A673 (cell line): ENCODE data around the gene HNRNPA3. TPM values are rescaled to one million over a fixed set of nuclear protein-coding genes. Genes with fewer than 3 reads are reported as not detected.

Experiments
- BruUV-seq: library from RNA; stranded (reverse); fragments of 400-500 nt; replicated peaks from 2 replicates; lab custom pipeline; 2021; lab: Mats Ljungman, UMichigan
- CTCF ChIA-PET: fragments of 300-600 bp; sonication (Branson Sonifier 250); formaldehyde crosslinking; loops from one replicate; lab custom pipeline; 2022; ENCODE audit warnings: antibody characterized with exemption; lab: Charles Lee
- POLR2A ChIA-PET: fragments of 300-600 bp; sonication (Branson Sonifier 250); formaldehyde crosslinking; loops from one replicate; lab custom pipeline; 2022; ENCODE audit warnings: antibody characterized with exemption; ENCODE audit not compliant: low non-redundant PET; lab: Charles Lee
- DNase-seq: peaks from one replicate; pipeline ENCODE4 v3.0.0-alpha.2; 2015; ENCODE audit warnings: low spot score
- H3K27ac ChIP-seq: fragments of 200-600 bp; sonication (generic); 2 replicates; pipeline ENCODE4 v1.5.1; 2016; ENCODE audit warnings: mixed run types, low read depth, mild to moderate bottlenecking, mixed read lengths, antibody characterized with exemption, low read length; ENCODE audit not compliant: poor library complexity, severe bottlenecking
- H3K27me3 ChIP-seq: fragments of 200-600 bp; sonication (generic); replicated peaks from 2 replicates; pipeline ENCODE4 v1.6.1; 2017; ENCODE audit warnings: mixed run types, low read depth, mild to moderate bottlenecking, mixed read lengths, antibody characterized with exemption, low read length; ENCODE audit not compliant: insufficient read depth, poor library complexity
- H3K36me3 ChIP-seq: fragments of 200-600 bp; sonication (generic); 2 replicates; pipeline ENCODE4 v1.6.1; 2016; ENCODE audit warnings: mixed run types, mild to moderate bottlenecking, mixed read lengths, antibody characterized with exemption, low read length; ENCODE audit not compliant: insufficient read depth, poor library complexity, severe bottlenecking
- H3K4me1 ChIP-seq: fragments of 200-600 bp; sonication (generic); 2 replicates; pipeline ENCODE4 v1.6.1; 2017; ENCODE audit warnings: mixed run types, mild to moderate bottlenecking, mixed read lengths, antibody characterized with exemption, low read length; ENCODE audit not compliant: insufficient read depth, poor library complexity, severe bottlenecking
- H3K4me3 ChIP-seq: fragments of 200-600 bp; sonication (generic); 2 replicates; pipeline ENCODE4 v1.5.1; 2016; ENCODE audit warnings: low read depth, mixed run types, mild to moderate bottlenecking, mixed read lengths, low read length; ENCODE audit not compliant: poor library complexity, severe bottlenecking
- H3K9me3 ChIP-seq: fragments of 200-600 bp; sonication (generic); 2 replicates; pipeline ENCODE4 v1.6.1; 2016; ENCODE audit warnings: mixed run types, low read depth, mild to moderate bottlenecking, mixed read lengths, antibody characterized with exemption, low read length; ENCODE audit not compliant: poor library complexity, severe bottlenecking
- CTCF ChIP-seq: fragments of 300-800, 200-600 bp; sonication (generic); conservative IDR thresholded peaks from 2 replicates; pipeline ENCODE4 v1.5.1; 2017; ENCODE audit warnings: low read depth, mild to moderate bottlenecking, antibody characterized with exemption, low read length, moderate library complexity, mixed read lengths
- EZH2 ChIP-seq: fragments of 200-600 bp; sonication (generic); IDR thresholded peaks from 2 replicates; pipeline ENCODE4 v1.6.1; 2017; ENCODE audit warnings: borderline replicate concordance, low read depth, mild to moderate bottlenecking, mixed read lengths, antibody characterized with exemption, low read length; ENCODE audit not compliant: poor library complexity, severe bottlenecking
- intact Hi-C: fragments of 100-400 bp; cut with micrococcal nuclease; formaldehyde crosslinking; loops from one replicate; pipeline ENCODE4 v1.10.0; 2022; ENCODE audit not compliant: unreplicated experiment
- total RNA-seq: library from RNA; stranded (reverse); gene quantifications from 2 replicates; pipeline ENCODE4 v1.2.3, GENCODE V29; 2021

HNRNPA3 gene
- total RNA-seq, 1 experiment from 2014 or later = 462 TPM

GRCh38 chr2:177243476-177243875 is 30.9 kb downstream of the HNRNPA3 start:
- peaks cover 72% of the 10 kb centered on the region for H3K4me1 ChIP-seq
- peak overlapping the region; percentile 93 for H3K27ac ChIP-seq
- ChIA-PET CTCF (interaction anchor here (0.6 kb wide), 1 partner anchor 171 kb away, joined by 3 read pairs; no protein-coding TSS in a partner anchor), POLR2A (no interaction called here)
- BruUV-seq = no TSS peak
- no peak for DNase-seq
- no peaks in the 10 kb centered on the region for H3K27me3 ChIP-seq
- H3K4me3 ChIP-seq = no peak overlapping the region
- H3K9me3 ChIP-seq = no peaks in the 10 kb centered on the region
- no peaks in the 10 kb centered on the region for H3K36me3 ChIP-seq
- intact Hi-C loops = no loop called here
- TF ChIP-seq EZH2 = no peak
- TF ChIP-seq CTCF = no peak

GRCh38 chr2:177244244-177244771 is 31.7 kb downstream of the HNRNPA3 start:
- BruUV-seq = no TSS peak
- intact Hi-C loops = no loop called here
- POLR2A ChIA-PET = no interaction called here

GRCh38 chr2:177245010-177245422 is 32.4 kb downstream of the HNRNPA3 start:
- ChIA-PET CTCF (no interaction called here), POLR2A (no interaction called here)
- Histone ChIP-seq H3K4me3 (no peak overlapping the region), H3K4me1 (peaks cover 61% of the 10 kb centered on the region), H3K9me3 (no peaks in the 10 kb centered on the region), H3K36me3 (no peaks in the 10 kb centered on the region), H3K27me3 (no peaks in the 10 kb centered on the region), H3K27ac (peak overlapping the region; percentile 68)
- BruUV-seq = no TSS peak
- intact Hi-C loops = no loop called here
- no peak for TF ChIP-seq EZH2
- TF ChIP-seq CTCF = no peak
- peak; percentile 78 for DNase-seq

More at GRCh38 chr2:177244244-177244771, 31.7 kb downstream of the HNRNPA3 start:
- no peak for TF ChIP-seq EZH2
- TF ChIP-seq CTCF = no peak
- Histone ChIP-seq H3K4me3 (no peak overlapping the region), H3K36me3 (no peaks in the 10 kb centered on the region), H3K4me1 (peaks cover 68% of the 10 kb centered on the region), H3K9me3 (no peaks in the 10 kb centered on the region), H3K27ac (peak overlapping the region; percentile 68), H3K27me3 (no peaks in the 10 kb centered on the region)
- CTCF ChIA-PET = no interaction called here
- DNase-seq = no peak
